ENCODE results near the gene B3GLCT. TPM values are rescaled to one million over a fixed set of nuclear protein-coding genes. Genes with fewer than 3 reads are reported as not detected.

B3GLCT gene
- 6.0 TPM for polyA plus RNA-seq

GRCh38 chr13:31199849-31200636, at the start of gene B3GLCT:
Gene B3GLCT, plus strand, starts transcription at chr13:31199975. Its CDS starts 110 bp downstream, at chr13:31200085.
- Mint-ChIP-seq H3K27me3 (no peaks in the 10 kb centered on the region), H3K9me3 (no peaks in the 10 kb centered on the region), H3K4me1 (peaks cover 14 to 18% (median 16%) of the 10 kb centered on the region in 3 donors), H3K27ac (peak within 1 kb of the TSS; percentile 81 to 91 (median 83)), H3K4me3 (peak within 1 kb of the TSS; percentile 85 to 93 (median 92)), H3K36me3 (peaks cover 3% of the 10 kb centered on the region)

- Mint-ChIP-seq H3K36me3 (peaks cover 8% of the 10 kb centered on the region), H3K4me3 (no peak overlapping the region), H3K4me1 (peaks cover 3 to 4% (median 4%) of the 10 kb centered on the region in 3 donors), H3K9me3 (no peaks in the 10 kb centered on the region), H3K27me3 (no peaks in the 10 kb centered on the region), H3K27ac (peak overlapping the region in 1 of 3 donors; percentile 76)
Measured at GRCh38 chr13:31150315-31150985, 49.3 kb upstream of the B3GLCT start.

GRCh38 chr13:31151837-31152236, 47.9 kb upstream of the B3GLCT start:
- H3K27me3 Mint-ChIP-seq: no peaks in the 10 kb centered on the region
- peaks cover 3 to 4% (median 4%) of the 10 kb centered on the region in 3 donors for H3K4me1 Mint-ChIP-seq
- H3K4me3 Mint-ChIP-seq: no peak overlapping the region
- H3K9me3 Mint-ChIP-seq: no peaks in the 10 kb centered on the region
- peaks cover 5% of the 10 kb centered on the region for H3K36me3 Mint-ChIP-seq
- H3K27ac Mint-ChIP-seq: no peak overlapping the region

GRCh38 chr13:31154939-31155338, 44.8 kb upstream of the B3GLCT start:
- Mint-ChIP-seq H3K27me3 (no peaks in the 10 kb centered on the region), H3K9me3 (no peaks in the 10 kb centered on the region), H3K36me3 (peaks cover 6% of the 10 kb centered on the region), H3K4me3 (no peak overlapping the region), H3K27ac (no peak overlapping the region), H3K4me1 (peaks cover 15 to 20% (median 19%) of the 10 kb centered on the region in 3 donors)

- Mint-ChIP-seq H3K9me3 (no peaks in the 10 kb centered on the region), H3K4me1 (peaks cover 28 to 42% (median 30%) of the 10 kb centered on the region in 3 donors), H3K4me3 (peak overlapping the region; percentile 51 to 100 (median 96)), H3K27ac (peak overlapping the region in 2 of 3 donors; percentile 98 to 99), H3K36me3 (peaks cover 6% of the 10 kb centered on the region), H3K27me3 (no peaks in the 10 kb centered on the region)
Measured at GRCh38 chr13:31159306-31159705, 40.5 kb upstream of the B3GLCT start.

GRCh38 chr13:31160857-31161556, 38.8 kb upstream of the B3GLCT start:
- H3K36me3 Mint-ChIP-seq: peaks cover 6% of the 10 kb centered on the region
- H3K9me3 Mint-ChIP-seq: no peaks in the 10 kb centered on the region
- peak overlapping the region; percentile 94 to 100 (median 98) for H3K4me3 Mint-ChIP-seq
- peak overlapping the region; percentile 98 to 99 (median 99) for H3K27ac Mint-ChIP-seq
- H3K4me1 Mint-ChIP-seq: peaks cover 28 to 42% (median 30%) of the 10 kb centered on the region in 3 donors
- H3K27me3 Mint-ChIP-seq: no peaks in the 10 kb centered on the region

GRCh38 chr13:31161557-31162150, 38.1 kb upstream of the B3GLCT start, which contains the start of gene HSPH1:
Gene HSPH1, minus strand, starts transcription at chr13:31161904. Its CDS starts 322 bp downstream, at chr13:31161582.
- Mint-ChIP-seq H3K27me3 (no peaks in the 10 kb centered on the region), H3K9me3 (no peaks in the 10 kb centered on the region), H3K27ac (peak within 1 kb of the TSS; percentile 98 to 99 (median 99)), H3K4me3 (peak within 1 kb of the TSS; percentile 94 to 100 (median 98)), H3K4me1 (peaks cover 28 to 42% (median 30%) of the 10 kb centered on the region in 3 donors), H3K36me3 (peaks cover 6% of the 10 kb centered on the region)

- peak overlapping the region; percentile 98 to 99 (median 99) for H3K27ac Mint-ChIP-seq
- H3K36me3 Mint-ChIP-seq: peaks cover 6% of the 10 kb centered on the region
- H3K9me3 Mint-ChIP-seq: no peaks in the 10 kb centered on the region
- no peaks in the 10 kb centered on the region for H3K27me3 Mint-ChIP-seq
- H3K4me1 Mint-ChIP-seq: peaks cover 28 to 38% (median 28%) of the 10 kb centered on the region in 3 donors
- peak overlapping the region; percentile 94 to 100 (median 98) for H3K4me3 Mint-ChIP-seq
Measured at GRCh38 chr13:31162151-31163008, 37.4 kb upstream of the B3GLCT start.

- Mint-ChIP-seq H3K9me3 (no peaks in the 10 kb centered on the region), H3K27me3 (peaks cover 7% of the 10 kb centered on the region), H3K27ac (no peak overlapping the region), H3K4me1 (peaks cover 6 to 15% (median 9%) of the 10 kb centered on the region in 3 donors), H3K36me3 (peaks cover 3% of the 10 kb centered on the region), H3K4me3 (no peak overlapping the region)
Measured at GRCh38 chr13:31166591-31166990, 33.2 kb upstream of the B3GLCT start.

- no peaks in the 10 kb centered on the region for H3K9me3 Mint-ChIP-seq
- H3K27me3 Mint-ChIP-seq: peaks cover 8% of the 10 kb centered on the region
- H3K27ac Mint-ChIP-seq: no peak overlapping the region
- no peaks in the 10 kb centered on the region for H3K36me3 Mint-ChIP-seq
- no peak overlapping the region for H3K4me3 Mint-ChIP-seq
- H3K4me1 Mint-ChIP-seq: peaks cover 6 to 7% (median 6%) of the 10 kb centered on the region in 3 donors
Measured at GRCh38 chr13:31167490-31167889, 32.3 kb upstream of the B3GLCT start.

- H3K27me3 Mint-ChIP-seq: peaks cover 12% of the 10 kb centered on the region
- H3K4me1 Mint-ChIP-seq: peaks cover 0 to under 1% (median 0%) of the 10 kb centered on the region in 3 donors
- H3K9me3 Mint-ChIP-seq: no peaks in the 10 kb centered on the region
- H3K4me3 Mint-ChIP-seq: no peak overlapping the region
- no peak overlapping the region for H3K27ac Mint-ChIP-seq
- no peaks in the 10 kb centered on the region for H3K36me3 Mint-ChIP-seq
Measured at GRCh38 chr13:31168166-31168565, 31.6 kb upstream of the B3GLCT start.

- Mint-ChIP-seq H3K4me1 (no peaks in the 10 kb centered on the region), H3K27ac (peak overlapping the region in 1 of 3 donors; percentile 73), H3K9me3 (no peaks in the 10 kb centered on the region), H3K27me3 (peaks cover 12% of the 10 kb centered on the region), H3K36me3 (no peaks in the 10 kb centered on the region), H3K4me3 (peak overlapping the region in 1 of 4 donors; percentile 72)
Measured at GRCh38 chr13:31168736-31169135, 31.0 kb upstream of the B3GLCT start.

GRCh38 chr13:31172001-31172400, 27.8 kb upstream of the B3GLCT start:
- Mint-ChIP-seq H3K4me3 (no peak overlapping the region), H3K27ac (no peak overlapping the region), H3K27me3 (peaks cover 12% of the 10 kb centered on the region), H3K4me1 (no peaks in the 10 kb centered on the region), H3K9me3 (no peaks in the 10 kb centered on the region), H3K36me3 (no peaks in the 10 kb centered on the region)

GRCh38 chr13:31172535-31172934, 27.2 kb upstream of the B3GLCT start:
- no peaks in the 10 kb centered on the region for H3K4me1 Mint-ChIP-seq
- no peaks in the 10 kb centered on the region for H3K9me3 Mint-ChIP-seq
- peaks cover 12% of the 10 kb centered on the region for H3K27me3 Mint-ChIP-seq
- no peaks in the 10 kb centered on the region for H3K36me3 Mint-ChIP-seq
- no peak overlapping the region for H3K27ac Mint-ChIP-seq
- no peak overlapping the region for H3K4me3 Mint-ChIP-seq
